DMS114 treated with DMSO at 0.1 percent for 48 hours (cell line): ENCODE results near the gene N4BP3.
"Not testable (repeated sequence)": the region's sequence is repeated elsewhere in the genome, so short reads cannot be mapped to it uniquely, and the experiment has no call there.

Experiments used
- DNase-seq: peaks from one replicate; lab custom pipeline; 2025; ENCODE audit not compliant: unreplicated experiment; lab: John Stamatoyannopoulos, UW

The N4BP3 gene

DNA sequence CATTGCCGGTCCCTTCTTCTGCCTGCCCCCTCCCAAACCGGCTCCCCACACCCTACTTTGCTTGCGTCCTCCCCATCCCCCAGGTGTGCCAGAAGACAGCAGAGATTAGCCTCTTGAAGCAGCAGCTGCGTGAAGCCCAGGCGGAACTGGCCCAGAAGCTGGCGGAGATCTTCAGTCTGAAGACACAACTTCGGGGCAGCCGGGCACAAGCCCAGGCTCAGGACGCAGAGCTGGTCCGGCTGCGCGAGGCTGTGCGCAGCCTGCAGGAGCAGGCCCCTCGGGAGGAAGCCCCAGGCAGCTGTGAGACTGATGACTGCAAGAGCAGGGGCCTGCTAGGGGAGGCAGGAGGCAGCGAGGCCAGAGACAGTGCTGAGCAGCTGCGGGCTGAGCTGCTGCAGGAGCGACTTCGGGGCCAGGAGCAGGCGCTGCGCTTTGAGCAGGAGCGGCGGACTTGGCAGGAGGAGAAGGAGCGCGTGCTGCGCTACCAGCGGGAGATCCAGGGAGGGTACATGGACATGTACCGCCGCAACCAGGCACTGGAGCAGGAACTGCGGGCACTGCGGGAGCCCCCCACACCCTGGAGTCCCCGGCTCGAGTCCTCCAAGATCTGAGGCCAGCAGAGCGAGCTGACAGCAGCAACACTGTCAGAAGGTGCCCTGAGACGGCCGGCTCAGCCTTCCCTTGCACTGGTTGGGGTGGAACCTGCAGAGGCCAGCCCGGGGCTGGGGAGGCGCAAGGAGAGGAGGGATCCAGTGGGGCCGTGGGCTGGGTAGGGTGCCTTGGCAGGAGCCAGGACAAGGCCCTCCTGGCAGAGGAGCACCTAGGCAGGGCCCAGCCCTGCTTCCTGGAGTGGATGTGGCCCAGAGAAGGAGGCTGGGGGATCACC is 8.3 kb downstream of the N4BP3 start:
- no peak for DNase-seq

DNA sequence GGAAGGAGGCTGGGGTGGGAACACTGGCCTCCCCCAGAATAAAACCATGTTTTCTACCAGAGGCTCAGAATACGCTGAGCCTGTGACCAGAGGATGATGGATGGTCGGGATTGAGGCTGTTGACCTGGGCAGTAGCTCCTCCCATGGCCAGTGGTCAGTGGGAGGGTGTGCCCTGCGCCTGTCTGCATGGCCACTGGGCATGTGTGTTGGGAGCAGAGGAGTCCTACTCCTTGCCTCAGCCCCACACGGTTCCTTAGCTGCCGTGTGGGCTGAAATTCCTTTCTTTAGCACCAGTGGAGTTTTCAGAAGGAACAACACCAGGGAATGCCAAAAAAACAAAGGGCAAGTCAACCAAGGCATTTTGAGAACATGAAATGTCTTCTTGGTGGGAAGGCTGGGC is 9.0 kb downstream of the N4BP3 start:
- DNase-seq, result no peak

DNA sequence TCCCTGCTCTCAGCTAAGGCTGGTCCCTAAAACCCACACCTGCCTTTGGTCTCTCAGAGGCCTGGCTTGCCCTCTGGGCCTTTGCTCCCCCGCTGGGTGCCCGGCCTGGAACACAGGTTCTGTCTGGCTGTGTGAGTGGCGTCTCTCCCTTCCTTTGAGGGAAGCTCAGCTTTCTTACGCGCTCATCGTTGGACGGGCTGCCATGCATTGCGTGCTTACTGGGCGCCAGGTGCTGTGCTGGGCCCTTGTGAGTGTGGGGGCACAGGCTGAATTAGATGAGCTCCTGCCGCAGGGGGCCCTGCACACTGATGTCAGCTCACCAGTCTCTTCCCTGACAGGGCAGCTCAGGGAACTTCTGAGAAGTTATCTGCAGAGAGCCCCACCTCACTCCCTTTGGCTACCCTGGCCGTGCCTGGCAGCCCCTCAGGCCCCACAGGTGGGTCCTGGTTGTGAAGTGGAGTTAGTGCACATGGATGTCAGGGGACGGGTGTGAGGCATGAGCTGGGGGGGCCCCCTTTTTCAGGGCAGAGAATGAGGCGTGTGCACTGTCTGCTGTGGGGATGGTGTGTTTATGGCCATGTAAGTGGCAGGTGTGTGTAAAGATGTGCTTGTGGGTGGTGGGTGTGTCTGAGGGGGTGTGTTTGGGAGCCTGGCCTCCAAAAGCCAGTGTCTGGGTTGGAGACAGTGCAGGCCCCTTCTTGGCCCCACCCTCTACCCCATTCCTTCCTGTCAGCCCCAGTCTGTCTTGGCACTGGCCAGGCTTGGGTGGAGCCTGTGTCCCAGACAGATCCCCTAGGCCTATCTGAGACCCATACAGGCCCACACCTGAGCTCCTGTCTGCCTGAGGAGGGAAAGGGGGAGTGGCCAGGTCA is 10.0 kb downstream of the N4BP3 start:
- no peak for DNase-seq

DNA sequence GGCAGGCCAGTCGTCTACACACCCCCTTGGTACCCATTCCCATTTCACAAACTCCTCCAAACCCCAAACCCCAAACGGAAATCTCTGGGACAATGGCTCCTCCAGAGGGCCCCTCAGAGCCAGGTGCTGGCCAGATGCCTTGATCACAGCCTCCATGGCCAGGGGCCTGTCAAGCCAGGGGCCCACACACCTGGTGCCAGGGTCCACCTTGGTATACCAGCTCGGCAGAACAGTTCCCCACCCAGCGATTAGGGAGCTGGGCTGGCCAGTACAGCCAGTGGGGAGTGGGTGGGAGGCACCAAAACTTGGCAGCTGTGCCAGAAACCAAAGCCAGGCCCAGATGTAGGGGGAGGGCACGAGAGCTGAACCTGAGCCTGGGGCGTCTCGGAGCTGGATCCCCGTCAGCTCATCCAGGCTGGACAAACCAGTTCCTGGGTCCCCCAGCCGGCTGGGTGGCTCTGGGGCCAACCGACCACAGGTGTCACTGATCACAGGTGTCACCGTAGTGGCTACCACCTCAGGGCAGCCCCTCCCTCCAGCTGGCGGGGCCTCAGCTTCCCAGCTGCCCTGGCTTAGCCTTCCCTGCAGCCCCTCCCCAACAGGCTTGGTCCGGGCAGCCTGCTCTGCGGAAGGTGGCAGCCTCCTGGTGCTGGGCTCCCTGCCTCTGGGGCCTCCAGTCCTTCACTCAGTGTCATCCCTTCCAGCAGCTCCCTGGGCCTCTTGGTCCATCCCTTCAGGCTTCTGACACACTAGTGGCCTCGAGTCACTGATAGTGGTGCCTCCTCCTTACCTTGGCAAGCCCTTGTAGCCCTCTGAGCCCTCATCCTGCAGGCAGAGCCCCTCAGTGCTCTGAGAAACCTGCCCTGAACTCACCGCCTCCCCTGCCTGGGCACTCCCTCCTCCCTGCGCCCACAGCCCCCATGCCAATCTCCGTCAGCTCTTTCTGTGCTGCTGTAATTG is 10.9 kb downstream of the N4BP3 start:
- DNase-seq, result no peak

DNA sequence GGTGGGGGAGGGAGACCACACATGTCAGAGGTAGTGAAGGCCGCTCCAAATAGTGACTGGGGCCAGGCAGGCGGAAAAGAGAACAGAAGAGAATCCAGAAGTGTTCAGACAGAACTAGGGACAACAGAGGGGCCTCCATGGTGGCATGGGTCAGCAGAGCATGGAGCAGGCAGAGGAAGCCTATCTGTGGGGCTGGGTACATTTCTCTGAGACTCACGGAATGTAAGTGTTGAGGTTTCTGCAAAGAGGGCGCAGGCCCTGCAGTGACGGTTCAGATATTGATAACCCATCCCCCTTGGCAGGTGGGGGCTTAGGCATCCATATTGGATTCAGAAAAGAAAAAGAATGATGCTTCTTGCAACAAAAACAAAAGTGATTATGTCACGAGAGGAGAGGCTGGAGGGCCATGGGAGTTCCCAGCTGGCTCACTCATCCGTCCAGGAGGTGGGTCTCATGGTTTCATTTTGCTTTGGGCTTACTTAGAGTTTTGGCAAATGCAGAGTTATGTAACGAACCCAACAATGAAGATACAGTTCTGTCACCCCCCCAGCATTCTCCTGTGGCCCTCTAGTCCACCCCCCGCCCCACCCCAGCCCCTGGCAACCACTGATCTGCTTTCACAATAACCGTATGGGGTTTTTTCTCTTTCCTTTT is 12.0 kb downstream of the N4BP3 start:
- no peak for DNase-seq

DNA sequence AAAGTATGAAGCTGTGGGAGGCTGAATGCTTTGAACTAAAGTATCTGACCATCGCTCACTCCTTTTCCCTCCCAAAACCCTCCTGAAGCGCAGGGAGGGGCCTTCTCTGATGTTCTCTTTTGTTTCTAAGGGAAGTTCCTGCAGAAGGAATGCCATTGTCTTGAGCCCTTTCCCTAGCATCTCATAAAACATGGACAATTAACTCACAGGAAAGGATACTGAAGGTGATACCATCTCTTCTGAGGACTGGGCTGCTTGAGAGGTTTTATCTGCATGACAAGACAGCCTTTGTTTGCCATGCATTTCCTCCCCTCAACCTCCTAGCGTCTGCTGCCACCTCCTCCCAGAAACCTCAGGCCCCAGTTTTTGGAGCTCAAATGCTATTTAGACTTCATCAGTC is 13.2 kb downstream of the N4BP3 start:
- DNase-seq, result no peak

DNA sequence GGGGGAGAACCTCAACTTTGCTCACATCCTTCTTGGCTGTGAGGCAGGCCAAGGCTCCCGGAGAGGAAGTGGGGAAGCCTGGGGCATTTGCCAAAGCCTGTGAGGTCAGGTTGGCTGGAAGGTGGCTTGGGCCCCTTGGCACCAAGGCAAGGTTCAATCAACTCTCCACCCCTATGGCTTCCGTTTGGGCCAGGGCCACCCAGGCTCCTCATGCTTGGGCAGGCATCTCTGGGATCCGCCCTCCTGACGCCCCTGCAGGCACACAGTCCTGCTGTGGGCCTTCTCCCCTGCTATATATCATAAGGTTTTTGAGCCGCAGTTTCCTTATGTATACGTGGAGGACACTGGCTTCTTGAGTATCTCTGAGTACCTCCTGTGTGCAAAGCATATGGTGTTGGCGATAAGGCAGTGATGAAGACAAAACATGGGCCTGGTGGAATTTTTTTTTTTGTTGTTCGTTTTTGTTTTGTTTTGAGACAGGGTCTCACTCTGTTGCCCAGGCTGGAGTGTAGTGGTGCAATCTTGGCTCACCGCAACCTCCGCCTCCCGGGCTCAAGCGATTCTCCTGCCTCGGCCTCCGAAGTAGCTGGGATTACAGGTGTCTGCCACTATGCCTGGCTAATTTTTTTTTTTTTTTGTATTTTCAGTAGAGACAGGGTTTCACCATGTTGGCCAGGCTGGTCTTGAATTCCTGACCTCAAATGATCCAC is 14.1 kb downstream of the N4BP3 start:
- DNase-seq, result not testable (repeated sequence)

DNA sequence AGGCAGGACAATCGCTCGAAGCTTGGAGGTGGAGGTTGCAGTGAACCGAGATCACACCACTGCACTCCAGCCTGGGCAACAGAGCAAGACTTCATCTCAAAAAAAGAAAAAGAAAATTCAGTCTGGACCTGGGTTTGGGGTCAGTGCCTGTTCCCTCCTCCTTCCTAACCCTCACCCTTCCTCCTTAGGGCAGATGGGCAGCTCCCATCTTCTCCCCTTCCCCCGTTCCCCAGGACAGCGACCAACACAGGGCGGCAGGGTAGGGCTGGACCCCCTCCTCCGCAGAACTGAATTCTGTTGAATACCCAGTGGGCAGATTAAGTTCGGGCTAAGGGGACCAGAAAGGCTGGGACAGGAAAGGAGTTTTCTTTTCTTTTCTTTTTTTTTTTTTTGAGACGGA is 16.0 kb downstream of the N4BP3 start:
- DNase-seq, result no peak

DNA sequence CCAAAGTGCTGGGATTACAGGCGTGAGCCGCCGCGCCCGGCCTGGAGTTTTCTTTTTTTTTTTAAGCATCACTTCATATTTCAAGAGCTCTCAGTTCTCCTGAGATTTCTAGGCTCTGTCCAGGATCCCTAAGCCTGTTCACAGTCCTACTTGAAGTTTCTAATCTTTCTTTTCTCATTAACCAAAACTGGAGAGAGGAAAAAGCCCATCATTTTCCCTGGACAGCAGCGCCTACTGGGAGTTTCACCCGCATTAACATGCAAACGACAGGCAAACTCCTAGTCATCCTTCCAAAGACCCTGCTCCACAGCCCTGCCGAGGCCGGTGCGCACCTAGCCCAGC is 16.9 kb downstream of the N4BP3 start:
- not testable (repeated sequence) for DNase-seq

DNA sequence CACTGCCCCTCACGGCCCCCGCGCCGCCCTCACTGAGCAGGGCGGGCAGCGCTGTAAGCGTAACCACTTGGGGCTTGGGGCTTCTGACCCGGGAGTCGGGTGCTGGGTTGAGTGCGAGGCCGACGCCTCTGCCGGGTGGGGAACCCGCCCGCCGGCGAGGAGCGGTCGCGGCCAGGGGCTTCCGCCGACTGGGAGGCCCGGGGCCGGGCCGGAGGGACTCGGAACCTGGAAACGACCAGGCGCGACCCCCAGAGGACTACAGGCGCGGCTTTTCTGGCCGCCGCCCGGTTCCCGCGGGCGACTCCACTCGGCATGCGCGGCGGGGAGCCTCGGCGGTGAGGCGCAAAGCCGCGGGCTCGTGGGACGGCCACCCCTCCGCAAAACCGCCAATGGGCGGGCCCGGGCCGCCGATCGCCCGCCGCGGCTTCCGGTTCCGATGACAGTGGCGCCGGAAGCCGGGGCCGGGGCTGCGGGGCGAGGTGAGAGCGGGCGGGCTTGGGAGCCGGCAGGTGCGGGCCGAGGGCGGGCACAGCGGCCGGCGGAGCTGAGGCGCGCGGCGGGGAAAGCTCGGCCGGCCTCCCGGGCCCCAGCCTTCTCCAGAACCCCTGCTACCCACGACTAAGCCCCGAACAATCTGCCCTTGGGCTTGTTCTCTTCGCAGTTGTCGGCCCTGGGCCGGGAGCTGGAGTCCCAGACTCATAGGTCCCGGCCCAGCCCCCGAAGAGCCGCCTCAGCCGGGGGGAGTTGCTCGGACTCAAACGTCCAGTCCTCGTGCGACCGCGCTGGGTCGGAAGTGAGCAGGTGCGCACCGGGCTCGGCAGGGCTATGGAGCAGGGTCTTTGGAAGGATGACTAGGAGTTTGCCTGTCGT is 17.5 kb downstream of the N4BP3 start, which contains the start of gene RMND5B:
Gene RMND5B, plus strand, starts transcription at position 439 of the 870 bp plus-strand sequence. CDS start 7,106 bp downstream, outside the sequence.
- DNase-seq, result peak; percentile 49

DNA sequence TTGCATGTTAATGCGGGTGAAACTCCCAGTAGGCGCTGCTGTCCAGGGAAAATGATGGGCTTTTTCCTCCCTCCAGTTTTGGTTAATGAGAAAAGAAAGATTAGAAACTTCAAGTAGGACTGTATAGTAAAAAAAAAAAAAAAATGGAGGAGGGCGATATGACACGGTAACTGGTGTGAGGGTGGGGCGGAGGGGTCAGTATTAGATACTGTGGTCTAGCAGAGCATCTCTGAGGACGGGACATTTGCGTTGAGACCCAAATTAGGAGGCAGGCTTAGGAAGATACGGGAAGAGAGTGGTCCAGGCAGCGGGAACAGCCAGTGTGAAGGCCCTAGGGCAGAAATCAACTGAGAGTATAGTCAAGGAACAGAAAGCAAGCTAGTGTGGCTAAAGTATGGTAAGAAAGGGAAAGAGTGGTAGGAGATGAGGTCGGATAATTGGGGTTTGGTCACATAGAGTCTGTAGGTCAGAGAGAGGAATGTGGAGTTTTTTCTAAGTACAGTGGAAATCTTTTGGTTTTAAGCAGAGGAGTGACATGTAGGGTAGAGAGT is 18.2 kb downstream of the N4BP3 start:
- no peak for DNase-seq

DNA sequence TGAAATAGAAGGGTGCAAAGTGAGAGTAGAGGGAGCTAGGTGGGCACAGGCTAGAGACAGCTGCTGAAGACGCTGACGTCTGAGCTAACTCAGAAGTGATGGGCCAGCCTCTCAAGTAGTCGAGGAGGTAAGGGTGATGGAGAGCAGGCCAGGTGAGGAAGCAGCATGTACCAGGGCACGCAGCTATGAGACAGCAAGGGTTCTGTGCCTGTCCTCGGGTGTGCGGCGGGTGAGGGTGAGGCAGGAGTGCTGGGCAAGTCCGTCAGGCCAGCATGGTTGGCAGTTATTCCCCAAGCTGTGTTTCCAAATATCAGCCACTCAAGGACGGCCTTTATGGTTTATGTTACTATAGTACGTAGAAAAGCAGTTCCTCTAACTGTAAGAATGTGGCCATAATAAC is 23.7 kb downstream of the N4BP3 start:
- DNase-seq, result no peak

DNA sequence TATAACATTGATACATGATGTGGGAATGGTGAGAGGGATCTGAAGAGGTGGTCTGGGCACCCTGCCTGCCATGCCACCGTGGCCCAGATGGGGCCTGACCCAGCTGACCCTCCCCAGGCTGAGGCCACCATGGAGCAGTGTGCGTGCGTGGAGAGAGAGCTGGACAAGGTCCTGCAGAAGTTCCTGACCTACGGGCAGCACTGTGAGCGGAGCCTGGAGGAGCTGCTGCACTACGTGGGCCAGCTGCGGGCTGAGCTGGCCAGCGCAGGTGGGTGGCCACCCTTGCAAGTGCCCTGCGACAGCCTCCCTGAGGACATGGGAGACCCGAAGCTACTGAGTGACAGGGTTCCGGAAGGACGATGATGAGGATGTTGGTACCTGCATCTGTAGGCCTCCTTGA is 24.7 kb downstream of the N4BP3 start:
- DNase-seq, result no peak

DNA sequence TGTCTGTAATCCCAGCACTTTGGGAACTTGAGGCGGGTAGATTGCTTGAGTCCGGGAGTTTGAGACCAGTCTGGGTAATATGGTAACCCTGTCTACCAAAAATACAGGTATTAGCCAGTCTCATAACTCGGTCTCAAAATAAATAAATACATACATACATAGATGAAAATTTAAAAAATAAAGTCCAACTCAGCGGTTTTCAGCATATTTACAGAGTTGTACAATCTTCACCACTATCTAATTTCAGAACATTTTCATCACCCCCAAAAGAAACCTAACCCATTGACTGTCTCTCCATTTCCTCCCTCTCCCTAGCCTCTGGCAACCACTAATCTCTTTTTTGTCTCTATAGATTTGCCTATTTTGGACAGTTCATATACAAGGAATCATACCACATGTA is 28.2 kb downstream of the N4BP3 start:
- DNase-seq, result no peak

DNA sequence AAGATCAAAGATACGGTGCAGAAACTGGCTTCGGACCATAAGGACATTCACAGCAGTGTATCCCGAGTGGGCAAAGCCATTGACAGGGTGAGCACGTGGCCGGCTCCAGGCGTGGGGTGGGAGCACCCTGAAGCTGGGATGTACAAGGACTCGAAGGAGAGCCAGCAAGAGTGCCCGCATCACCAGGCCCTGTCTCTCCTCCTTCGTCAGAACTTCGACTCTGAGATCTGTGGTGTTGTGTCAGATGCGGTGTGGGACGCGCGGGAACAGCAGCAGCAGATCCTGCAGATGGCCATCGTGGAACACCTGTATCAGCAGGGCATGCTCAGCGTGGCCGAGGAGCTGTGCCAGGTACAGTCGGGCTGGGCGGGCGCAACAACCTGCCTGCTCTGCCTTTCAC is 29.3 kb downstream of the N4BP3 start:
- no peak for DNase-seq

DNA sequence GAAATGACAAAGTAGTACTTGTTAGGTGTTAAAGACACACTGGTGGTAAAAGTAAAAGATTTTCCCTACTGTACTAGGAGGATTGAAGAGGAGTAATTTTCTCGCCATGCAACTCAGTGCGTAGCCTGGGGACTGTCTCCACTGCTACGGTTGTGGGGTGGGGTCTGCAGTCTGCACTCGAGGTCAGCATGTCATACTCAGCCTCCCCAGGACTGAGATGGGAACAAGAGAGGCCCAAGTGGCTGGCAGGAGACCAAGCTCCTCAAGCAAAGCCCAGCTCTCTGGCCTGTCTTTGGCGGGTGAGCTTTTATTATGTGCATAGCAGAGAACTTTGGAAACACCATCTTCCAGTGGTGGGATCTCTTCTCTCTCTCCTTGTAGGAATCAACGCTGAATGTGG is 29.9 kb downstream of the N4BP3 start:
- no peak for DNase-seq

DNA sequence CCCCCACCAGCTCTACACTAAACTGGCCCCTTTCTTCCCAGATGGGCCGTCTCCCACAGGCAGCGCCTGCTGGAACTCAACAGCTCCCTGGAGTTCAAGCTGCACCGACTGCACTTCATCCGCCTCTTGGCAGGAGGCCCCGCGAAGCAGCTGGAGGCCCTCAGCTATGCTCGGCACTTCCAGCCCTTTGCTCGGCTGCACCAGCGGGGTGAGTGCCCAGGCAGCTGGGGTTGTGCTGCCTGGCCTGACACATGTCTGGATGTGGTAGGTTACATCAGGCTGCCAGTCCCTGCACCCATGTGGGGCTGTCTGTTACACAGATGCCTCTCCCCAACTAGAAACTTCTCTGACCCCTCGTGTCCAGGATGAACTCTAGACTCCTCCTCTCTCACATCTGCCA is 30.6 kb downstream of the N4BP3 start:
- DNase-seq, result no peak

DNA sequence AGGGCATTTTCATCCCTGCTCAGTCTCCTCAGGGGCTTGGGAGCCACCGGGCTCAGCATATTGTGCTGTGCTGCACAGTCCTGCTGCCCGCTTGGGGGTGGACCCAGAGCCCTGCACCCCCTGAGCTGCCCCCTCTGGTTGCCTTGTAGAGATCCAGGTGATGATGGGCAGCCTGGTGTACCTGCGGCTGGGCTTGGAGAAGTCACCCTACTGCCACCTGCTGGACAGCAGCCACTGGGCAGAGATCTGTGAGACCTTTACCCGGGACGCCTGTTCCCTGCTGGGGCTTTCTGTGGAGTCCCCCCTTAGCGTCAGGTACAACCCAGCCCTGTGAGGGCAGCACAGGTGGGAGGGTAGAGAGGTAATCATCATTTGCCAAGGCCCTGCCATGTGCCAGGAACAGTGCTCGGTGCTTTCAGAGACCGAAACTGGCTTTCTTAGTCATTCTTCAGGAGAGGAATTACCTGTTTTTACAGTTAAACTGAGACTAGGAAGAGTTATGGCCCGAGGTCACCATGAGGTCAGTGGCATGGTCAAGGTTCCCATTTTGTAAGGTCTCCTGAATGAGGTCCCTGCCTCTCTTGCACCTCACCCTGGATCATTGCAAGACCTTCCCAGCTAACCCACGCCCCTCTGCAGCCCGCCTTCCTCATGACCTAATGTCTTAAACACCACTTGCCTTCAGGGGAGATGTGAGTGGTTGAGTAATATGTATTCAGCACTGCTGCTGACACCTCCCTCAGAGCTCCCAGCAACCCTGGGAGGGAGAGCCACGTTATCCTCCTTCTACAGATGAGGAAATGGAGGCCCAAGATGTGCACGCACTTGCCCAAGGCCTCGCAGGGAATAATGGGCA is 32.9 kb downstream of the N4BP3 start:
- peak; percentile 21 for DNase-seq
